ENCODE measurements around the gene SATB1.
"Not testable (repeated sequence)": the region's sequence is repeated elsewhere in the genome, so short reads cannot be mapped to it uniquely, and the experiment has no call there.

The SATB1 gene

DNA sequence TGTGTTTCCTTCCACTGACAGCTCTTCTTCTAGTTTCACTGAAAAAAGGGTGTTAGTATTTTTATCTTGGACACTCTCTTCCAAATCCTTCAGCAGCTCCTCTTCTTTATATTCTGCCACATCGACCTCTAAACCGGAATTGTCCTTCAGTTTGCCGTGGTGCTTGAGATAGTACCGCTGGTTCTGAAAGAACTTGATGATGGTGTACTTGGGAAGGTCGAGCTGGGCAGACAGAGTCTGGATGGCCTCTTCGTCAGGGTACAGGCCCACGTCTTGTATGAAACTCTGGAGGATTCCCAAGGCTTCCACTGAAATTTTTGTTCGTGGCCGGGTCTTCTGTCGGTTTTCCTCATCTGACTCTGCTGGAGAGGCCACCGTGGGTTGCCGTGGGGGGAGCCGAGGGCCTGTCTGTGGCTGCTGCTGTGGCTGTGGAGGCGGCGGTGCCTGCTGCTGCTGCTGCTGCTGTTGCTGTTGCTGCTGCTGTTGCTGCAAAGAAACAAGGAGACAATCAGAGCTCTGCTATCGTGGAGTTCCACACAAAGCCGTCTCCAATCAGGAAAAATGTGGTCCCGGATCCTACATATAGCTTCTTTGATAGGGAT is 75.8 kb downstream of the SATB1 start:
- no peak for DNase-seq

DNA sequence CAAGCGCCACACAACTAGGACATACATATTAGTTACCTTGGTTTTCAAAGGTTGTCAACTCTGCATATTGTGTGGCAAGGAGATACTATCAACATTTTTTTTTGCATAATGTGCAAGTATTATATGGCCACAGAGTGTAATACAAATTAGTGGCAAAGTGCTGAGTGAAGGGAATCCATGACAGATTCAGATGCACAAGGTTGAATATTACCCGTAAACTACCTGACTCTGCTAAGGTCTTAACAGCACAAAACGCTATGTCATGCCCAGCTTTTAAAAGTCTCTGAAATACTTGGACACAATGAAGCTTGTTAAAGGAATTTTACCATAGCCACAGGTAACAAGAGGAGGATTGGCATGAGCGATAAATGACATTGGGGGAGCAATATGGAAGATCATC is 79.0 kb downstream of the SATB1 start:
- DNase-seq = no peak

DNA sequence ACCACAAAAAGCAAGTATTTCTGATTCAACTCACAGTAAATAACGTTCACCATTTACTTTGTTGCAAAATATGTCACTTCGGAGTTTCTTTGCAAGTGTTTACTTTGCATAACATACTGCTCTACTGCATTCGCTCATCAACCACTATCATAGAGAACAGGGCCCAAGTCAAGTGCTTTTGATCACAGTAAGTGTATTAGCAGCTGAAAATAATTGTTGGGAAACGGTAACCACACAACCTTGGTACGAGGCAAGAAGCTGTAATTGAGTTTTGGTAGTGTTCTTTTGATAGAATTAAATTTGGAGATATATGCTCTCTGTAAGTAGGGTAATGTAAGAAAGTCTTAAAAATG is 80.1 kb downstream of the SATB1 start:
- no peak for DNase-seq

DNA sequence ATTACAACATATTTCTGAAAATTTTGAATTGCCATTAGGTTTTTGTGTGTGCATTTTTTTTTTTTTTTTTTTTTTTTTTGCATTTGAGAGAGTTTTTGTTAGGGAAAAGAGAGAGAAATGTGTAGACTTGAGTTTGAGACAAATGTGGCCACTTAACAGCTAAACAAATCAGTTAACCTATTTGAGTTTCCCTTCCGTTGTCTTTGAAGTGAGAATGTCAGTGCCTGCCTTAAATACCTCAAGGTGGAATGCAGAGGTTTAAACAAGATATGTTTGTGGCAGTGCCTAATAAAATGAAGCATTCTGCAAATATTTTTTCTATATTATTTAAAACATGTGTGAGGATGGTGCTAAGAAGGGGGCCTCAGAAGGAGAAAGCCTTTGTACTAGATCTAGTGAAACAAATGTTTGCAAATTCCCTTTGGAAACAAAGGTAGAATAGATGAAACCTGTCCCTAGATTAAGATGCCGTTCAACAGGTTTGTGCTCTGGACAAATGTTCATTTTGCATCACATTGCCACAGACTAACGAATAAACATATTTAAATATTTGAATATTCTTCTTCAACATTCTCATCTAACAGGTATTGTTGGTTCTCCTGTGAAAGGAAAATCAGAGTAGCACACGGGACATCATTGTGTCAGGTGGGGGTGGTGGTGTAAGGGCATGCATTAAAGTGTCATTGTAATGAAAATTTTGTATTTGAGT is 80.7 kb downstream of the SATB1 start:
- DNase-seq = no peak

DNA sequence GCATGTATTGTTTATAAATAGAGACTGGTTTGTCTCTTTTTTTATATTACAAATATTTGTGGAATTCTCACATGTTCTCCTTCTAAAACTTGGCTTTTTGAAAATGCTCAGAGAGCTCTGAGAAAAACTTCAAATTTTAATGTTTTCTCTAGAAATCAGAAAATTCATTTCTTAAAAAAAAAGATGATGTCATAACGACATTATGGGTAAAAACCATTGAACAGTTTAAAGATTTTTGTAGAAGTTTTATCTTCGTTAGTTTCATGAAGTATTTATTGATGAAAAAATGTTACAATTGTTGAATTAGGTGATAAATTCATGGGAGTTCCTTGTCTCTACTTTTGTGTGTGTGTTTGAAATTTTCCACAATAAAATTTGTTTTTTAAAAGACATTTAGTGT is 81.3 kb downstream of the SATB1 start:
- DNase-seq = no peak

DNA sequence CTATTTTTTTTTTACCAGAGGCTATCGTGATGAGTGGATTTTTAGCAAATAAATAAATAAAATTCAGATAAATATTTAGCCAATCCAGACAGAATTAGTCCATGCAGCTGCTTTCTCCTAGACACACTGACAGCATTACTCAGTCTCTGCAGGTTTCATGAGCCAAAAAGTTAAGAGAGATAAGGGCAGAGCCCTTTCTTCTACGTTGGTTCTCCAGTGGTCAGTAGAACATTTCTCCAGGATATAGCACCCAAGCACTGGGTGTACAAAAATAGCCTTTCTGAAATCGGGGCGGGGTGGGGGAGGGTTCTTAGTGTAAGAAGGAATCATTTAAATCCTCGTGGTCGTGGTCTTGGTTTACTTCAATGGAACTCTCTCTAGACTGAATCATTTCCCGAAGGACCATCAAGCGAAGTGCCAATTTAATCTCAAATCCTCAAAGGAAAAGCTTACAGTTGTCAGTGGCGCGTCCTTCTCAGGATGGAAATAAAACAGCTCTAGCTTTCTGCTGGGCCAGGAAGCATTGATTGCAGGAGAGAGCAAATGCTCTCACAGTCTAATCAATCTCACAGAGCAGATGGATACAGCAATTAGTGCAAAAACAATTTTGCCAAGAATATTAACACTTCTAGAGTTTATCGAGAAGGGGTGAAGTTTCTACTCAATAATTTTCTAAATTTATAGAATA is 86.2 kb downstream of the SATB1 start:
- DNase-seq = no peak

DNA sequence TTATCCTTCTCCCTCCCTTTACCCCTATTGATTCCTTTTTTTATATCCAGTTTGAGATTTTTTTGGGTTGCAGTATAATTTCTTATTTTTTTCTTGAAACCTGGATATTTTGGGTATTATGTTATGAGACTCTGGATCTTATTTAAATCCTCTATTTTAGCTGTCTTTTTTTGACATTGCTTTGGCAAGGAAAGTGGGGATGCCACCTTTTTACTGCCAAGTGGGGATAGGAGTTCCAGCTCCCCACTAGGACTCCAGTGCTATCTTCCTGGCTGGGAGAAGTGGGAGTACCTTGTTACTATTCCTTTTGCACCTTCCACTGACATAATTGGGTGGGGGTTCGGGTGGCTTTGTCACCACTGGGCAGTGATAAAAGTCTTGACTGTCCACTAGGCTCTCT is 87.9 kb downstream of the SATB1 start:
- DNase-seq = no peak

DNA sequence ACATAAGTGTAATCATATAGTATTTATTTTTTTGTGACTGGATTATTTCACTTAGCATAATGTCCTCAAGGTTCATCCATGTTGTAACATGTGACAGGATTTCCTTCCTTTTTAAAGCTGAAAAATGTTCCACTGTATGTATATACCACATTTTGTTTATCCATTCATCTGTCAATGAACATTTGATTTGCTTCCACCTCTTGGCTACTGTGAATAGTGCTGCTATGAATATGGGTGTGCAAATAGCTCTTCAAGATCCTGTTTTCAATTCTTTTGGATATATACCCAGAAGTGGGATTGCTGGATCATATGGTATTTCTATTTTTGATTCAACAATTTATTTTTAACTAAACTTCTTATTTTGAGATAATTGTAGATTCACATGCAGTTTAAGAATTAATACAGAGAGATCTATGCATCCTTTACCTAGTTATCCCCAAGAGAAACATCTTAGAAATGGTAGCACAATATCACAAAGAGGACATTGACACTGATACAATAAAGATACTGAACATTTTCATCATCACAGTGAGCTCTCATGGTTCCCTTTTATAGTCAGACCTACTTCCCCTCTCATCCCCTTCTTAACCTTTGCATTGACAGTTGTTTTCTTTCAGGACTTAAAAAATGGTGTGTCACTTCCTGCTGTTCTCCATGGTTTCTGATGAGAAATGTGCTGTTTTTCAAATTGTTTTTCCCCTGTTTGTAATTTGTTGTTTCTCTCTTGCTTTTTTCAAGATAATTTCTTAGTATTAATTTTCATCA is 90.1 kb downstream of the SATB1 start:
- DNase-seq = no peak

DNA sequence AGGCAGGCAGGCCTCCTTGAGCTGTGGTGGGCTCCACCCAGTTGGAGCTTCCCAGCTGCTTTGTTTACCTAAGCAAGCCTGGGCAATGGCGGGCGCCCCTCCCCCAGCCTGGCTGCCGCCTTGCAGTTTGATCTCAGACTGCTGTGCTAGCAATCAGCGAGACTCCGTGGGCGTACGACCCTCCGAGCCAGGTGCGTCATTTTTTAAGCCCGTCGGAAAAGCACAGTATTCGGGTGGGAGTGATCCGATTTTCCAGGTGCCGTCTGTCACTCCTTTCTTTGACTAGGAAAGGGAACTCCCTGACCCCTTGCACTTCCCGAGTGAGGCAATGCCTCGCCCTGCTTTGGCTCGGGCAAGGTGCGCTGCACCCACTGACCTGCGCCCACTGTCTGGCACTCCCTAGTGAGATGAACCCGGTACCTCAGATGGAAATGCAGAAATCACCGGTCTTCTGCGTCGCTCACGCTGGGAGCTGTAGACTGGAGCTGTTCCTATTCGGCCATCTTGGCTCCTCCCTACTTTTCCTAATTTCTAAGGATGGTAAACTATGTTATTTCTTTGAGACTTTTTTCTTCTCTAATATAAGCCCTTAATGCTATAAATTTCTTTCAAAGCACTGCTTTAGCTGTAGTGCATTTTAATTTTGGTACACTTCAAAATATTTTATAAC is 94.2 kb downstream of the SATB1 start:
- DNase-seq = not testable (repeated sequence)

DNA sequence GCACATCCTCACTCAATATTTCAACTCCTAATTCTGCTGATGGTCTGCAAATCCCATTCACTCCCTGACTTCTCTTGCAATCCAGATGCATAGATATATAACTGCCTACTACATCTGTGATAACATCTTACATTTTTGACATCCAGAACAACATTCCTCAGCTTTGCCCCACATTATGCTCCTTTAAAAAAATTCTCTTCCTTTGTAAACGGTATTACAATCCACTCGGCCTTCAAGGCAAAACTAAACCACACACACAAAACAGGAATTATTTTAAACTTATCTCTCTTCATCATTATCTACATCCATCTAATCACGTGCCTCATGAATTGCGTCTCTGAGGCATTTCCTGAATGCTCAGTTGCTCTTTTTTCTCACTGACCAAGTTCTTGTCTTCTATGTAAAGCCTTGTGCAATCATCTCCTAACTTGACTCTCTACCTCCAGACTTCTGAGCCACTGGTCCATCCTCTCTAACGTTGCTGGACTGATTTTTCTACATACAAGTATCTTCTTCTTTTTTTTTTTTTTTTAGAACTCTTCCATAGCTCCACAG is 117.0 kb downstream of the SATB1 start:
- no peak for DNase-seq

DNA sequence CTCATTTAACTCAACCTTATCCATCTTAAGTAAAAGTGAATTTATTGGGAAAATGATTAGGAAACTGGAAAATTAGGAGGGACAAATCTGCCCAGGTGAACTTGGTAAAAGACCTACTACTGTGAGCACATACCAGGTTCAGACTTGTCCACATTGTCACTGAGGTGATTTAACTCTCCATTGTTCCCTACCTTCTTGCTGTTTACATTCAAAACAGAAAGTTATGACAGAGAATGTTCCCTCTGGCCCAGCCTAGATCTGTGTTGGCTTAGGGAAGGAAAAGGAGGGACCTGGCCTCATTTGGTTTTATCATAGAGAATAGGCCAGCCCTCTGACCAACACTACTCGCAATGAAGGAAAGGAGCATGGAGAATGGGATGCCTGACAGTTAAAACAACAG is 117.6 kb downstream of the SATB1 start:
- no peak for DNase-seq

DNA sequence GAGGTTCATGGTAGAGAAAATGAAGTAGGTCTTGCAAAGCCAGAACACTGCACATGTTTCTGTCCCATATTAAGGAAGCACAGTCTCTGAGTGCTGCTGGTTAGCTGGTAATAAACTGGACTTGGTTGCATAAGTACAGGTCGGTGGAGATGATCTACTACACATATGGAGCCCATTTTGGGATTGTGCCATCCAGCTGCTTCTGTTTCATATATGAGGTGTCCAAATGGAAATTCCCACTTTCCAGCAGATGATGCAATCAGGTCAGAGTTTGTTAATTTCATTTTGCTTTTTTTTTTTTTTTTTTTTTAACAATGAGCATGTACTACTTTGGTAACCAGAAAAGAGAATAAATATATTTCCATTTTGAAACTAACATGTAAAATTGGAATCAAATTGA is 122.6 kb downstream of the SATB1 start:
- DNase-seq = no peak

DNA sequence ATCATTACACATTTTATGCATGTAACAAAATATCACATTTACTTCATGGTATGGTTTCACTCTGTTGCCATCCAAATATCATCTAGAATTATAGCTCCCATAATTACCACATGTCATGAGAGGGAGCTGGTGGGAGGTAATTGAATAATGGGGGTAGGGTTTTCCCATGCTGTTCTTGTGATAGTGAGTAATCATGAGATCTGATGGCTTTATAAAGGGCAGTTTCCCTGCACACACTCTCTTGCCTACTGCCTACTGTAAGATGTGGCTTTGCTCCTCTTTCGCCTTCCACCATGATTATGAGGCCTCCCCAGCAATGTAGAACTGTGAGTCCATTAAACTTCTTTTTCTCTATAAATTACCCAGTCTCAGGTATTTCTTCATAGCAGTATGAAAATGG is 123.4 kb downstream of the SATB1 start:
- DNase-seq = no peak

DNA sequence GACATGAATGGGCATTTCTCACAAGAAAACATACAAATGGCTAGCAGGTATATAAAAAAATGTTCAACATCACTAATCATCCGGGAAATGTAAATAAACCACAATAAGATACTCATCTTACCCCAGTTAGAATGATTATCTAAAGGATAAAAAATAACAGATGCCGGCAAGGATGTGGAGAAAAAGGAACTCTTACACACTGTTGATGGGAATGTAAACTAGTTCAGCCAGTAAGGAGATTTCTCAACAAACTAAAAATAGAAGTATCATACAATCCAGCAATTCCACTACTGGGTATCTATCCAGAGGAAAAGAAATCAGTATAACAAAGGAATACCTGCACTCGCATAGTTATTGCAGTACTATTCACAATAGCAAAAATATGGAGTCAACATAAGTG is 124.2 kb downstream of the SATB1 start:
- DNase-seq = no peak

DNA sequence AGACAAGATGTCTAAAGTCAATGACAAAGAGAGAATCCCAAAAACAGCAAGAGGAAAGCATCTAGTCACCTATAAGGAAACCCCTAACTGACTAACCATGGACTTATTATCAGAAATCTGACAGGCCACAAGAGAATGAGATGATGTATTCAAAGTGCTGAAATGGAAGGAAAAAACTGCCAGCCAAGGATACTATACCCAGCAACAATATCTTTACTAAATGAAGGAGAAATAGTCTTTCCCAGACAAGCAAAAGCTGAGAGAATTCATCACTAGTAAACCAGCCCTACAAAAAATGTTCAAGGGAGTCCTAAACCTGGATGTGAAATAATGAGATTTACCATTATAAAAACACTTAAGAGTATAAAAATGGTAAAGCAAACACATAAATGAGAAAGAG is 128.0 kb downstream of the SATB1 start:
- DNase-seq = no peak
